CD4-positive, alpha-beta T cell (primary cell): ENCODE measurements around the gene DPPA5. TPM values are rescaled to one million over a fixed set of nuclear protein-coding genes. Genes with fewer than 3 reads are reported as not detected.

ENCODE experiments used
- ATAC-seq: fragments of 200-7000 bp; cut with Tn5 transposase; one replicate; pipeline ENCODE4 v1.10.0; 2022; ENCODE audit warnings: mild to moderate bottlenecking; ENCODE audit not compliant: poor library complexity
- CTCF ChIA-PET: fragments of 350-600 bp; sonication (Branson Sonifier 250); formaldehyde crosslinking; loops from one replicate; lab custom pipeline; 2021; ENCODE audit warnings: antibody characterized with exemption, inconsistent platforms; lab: Charles Lee
- POLR2A ChIA-PET: fragments of 350-600 bp; sonication (Branson Sonifier 250); formaldehyde crosslinking; loops from one replicate; lab custom pipeline; 2021; ENCODE audit warnings: antibody characterized with exemption, inconsistent platforms; lab: Charles Lee
- DNase-seq, 14 experiments: peaks; one replicate each; pipeline ENCODE4 v3.0.0-alpha.2; 2013 to 2020; ENCODE audit warnings: mixed read lengths in 2 of 14
- H3K27ac ChIP-seq, 2 donors: one replicate each; pipeline versions ENCODE4 v1.5.1 to v1.7.0; 2013; ENCODE audit warnings: low read length in 2 of 2, low read depth in 1 of 2, mild to moderate bottlenecking in 1 of 2
- H3K27me3 ChIP-seq, 2 experiments: 1 replicate in 1 of 2; 2 replicates in 1 of 2; pipeline versions ENCODE4 v1.6.1 to v1.7.0; 2013; ENCODE audit warnings: low read length in 2 of 2, control low read depth in 1 of 2, mild to moderate bottlenecking in 1 of 2, moderate library complexity in 1 of 2; ENCODE audit not compliant: insufficient read depth in 2 of 2, control insufficient read depth in 1 of 2
- H3K36me3 ChIP-seq: one replicate; pipeline ENCODE4 v1.6.1; 2013; ENCODE audit warnings: low read length, control low read depth; ENCODE audit not compliant: insufficient read depth
- H3K4me1 ChIP-seq: one replicate; pipeline ENCODE4 v1.6.1; 2013; ENCODE audit warnings: low read length, control low read depth; ENCODE audit not compliant: insufficient read depth
- H3K4me3 ChIP-seq: one replicate; pipeline ENCODE4 v1.5.1; 2013; ENCODE audit warnings: mild to moderate bottlenecking, low read length, moderate library complexity
- H3K9me3 ChIP-seq, 2 experiments: 1 replicate in 1 of 2; 2 replicates in 1 of 2; pipeline versions ENCODE4 v1.6.1 to v1.7.0; 2013; ENCODE audit warnings: low read length in 2 of 2, mild to moderate bottlenecking in 2 of 2, control low read depth in 1 of 2, moderate library complexity in 1 of 2; ENCODE audit not compliant: control insufficient read depth in 1 of 2, insufficient read depth in 1 of 2
- H3K27ac Mint-ChIP-seq: one replicate; pipeline ENCODE4 v1.8.0; 2020; ENCODE audit warnings: mixed read lengths
- H3K27me3 Mint-ChIP-seq: one replicate; pipeline ENCODE4 v1.8.0; 2021; ENCODE audit warnings: mixed read lengths
- H3K36me3 Mint-ChIP-seq: one replicate; pipeline ENCODE4 v1.8.0; 2021; ENCODE audit warnings: low read depth, mixed read lengths
- H3K4me1 Mint-ChIP-seq: one replicate; pipeline ENCODE4 v1.8.0; 2021; ENCODE audit warnings: low read depth, mixed read lengths
- H3K4me3 Mint-ChIP-seq: one replicate; pipeline ENCODE4 v1.8.0; 2020; ENCODE audit warnings: mild to moderate bottlenecking, mixed read lengths
- H3K9me3 Mint-ChIP-seq: one replicate; pipeline ENCODE4 v1.8.0; 2020; ENCODE audit warnings: mixed read lengths
- intact Hi-C, 2 experiments: fragments of 100-400 bp; cut with DNase I in 1 of 2; cut with micrococcal nuclease in 1 of 2; formaldehyde crosslinking; loops; one replicate each; pipeline versions ENCODE4 v1.15.1 to v1.9.0; 2023 to 2025; cut with DNase I, micrococcal nuclease
- total RNA-seq, 174 experiments: library from RNA in 2 of 174; stranded (reverse) in 2 of 174; gene quantifications; one replicate each; pipeline ENCODE4 v1.2.3 and lab custom pipeline; 2021 to 2026
- TF ChIP-seq, protein P1 (sequence below): fragments of 200-600 bp; IDR thresholded peaks from one replicate; pipeline ENCODE4 v1.8.0; 2022; ENCODE audit warnings: antibody characterized with exemption, mild to moderate bottlenecking

Gene DPPA5
- total RNA-seq, 2 experiments from 2014 or later = not detected

DNA sequence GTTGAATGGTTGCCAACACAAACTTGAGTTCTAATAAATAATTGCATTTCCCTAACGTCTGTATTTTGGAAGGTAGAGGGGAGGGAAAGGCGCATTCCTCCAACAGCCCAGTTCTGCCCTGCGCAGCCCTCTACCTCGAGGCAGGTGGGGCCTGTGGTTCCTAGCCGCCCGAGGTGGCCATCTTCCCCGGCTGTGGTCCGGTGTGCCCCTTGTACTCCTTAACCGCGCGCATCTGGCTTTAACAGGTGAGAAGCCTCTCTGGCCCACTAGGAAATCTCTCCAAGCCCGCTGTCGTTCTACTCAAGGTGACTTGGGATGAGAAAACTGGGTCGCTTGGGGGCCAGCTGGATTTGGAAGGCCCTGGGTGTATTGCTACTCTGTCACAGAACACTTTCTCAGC is 10.0 kb upstream of the DPPA5 start:
- Histone ChIP-seq H3K4me3 (no peak overlapping the region), H3K4me1 (no peaks in the 10 kb centered on the region), H3K27me3 (no peaks in the 10 kb centered on the region), H3K36me3 (no peaks in the 10 kb centered on the region), H3K27ac (no peak overlapping the region), H3K9me3 (peaks cover 0 to 7% of the 10 kb centered on the region in 2 experiments)
- TF ChIP-seq, protein P1, sequence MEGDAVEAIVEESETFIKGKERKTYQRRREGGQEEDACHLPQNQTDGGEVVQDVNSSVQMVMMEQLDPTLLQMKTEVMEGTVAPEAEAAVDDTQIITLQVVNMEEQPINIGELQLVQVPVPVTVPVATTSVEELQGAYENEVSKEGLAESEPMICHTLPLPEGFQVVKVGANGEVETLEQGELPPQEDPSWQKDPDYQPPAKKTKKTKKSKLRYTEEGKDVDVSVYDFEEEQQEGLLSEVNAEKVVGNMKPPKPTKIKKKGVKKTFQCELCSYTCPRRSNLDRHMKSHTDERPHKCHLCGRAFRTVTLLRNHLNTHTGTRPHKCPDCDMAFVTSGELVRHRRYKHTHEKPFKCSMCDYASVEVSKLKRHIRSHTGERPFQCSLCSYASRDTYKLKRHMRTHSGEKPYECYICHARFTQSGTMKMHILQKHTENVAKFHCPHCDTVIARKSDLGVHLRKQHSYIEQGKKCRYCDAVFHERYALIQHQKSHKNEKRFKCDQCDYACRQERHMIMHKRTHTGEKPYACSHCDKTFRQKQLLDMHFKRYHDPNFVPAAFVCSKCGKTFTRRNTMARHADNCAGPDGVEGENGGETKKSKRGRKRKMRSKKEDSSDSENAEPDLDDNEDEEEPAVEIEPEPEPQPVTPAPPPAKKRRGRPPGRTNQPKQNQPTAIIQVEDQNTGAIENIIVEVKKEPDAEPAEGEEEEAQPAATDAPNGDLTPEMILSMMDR = no peak
- H3K27ac Mint-ChIP-seq = no peak overlapping the region
- POLR2A ChIA-PET = no interaction called here
- no peak overlapping the region for H3K4me3 Mint-ChIP-seq
- no peaks in the 10 kb centered on the region for H3K36me3 Mint-ChIP-seq
- ATAC-seq (no peak), DNase-seq (no peak)
- CTCF ChIA-PET = no interaction called here
- H3K4me1 Mint-ChIP-seq = no peaks in the 10 kb centered on the region
- no peaks in the 10 kb centered on the region for H3K9me3 Mint-ChIP-seq
- H3K27me3 Mint-ChIP-seq = no peaks in the 10 kb centered on the region
- intact Hi-C loops = no loop called here

DNA sequence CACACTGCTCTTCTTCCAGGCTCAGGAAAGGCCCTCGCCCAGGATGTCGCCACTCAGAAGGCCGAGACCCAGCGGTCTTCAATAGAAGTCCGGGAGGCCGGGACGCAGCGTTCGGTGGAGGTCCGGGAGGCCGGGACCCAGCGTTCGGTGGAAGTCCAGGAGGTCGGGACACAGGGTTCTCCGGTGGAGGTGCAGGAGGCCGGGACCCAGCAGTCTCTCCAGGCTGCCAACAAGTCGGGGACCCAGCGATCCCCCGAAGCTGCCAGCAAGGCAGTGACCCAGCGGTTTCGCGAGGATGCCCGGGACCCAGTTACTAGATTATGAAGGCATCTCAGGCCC is 9.4 kb upstream of the DPPA5 start:
- no peak overlapping the region for H3K4me3 Mint-ChIP-seq
- DNase-seq (no peak), ATAC-seq (no peak)
- H3K4me3 ChIP-seq = no peak overlapping the region
- H3K36me3 Mint-ChIP-seq = no peaks in the 10 kb centered on the region
- H3K27me3 ChIP-seq = no peaks in the 10 kb centered on the region
- H3K27ac Mint-ChIP-seq = no peak overlapping the region
- peaks cover 0 to 6% of the 10 kb centered on the region in 2 experiments for H3K9me3 ChIP-seq
- no peak overlapping the region for H3K27ac ChIP-seq
- no peaks in the 10 kb centered on the region for H3K36me3 ChIP-seq
- H3K27me3 Mint-ChIP-seq = no peaks in the 10 kb centered on the region
- no peaks in the 10 kb centered on the region for H3K9me3 Mint-ChIP-seq
- TF ChIP-seq, protein P1 = no peak
- ChIA-PET POLR2A (no interaction called here), CTCF (no interaction called here)
- H3K4me1 ChIP-seq = no peaks in the 10 kb centered on the region
- intact Hi-C loops = no loop called here
- no peaks in the 10 kb centered on the region for H3K4me1 Mint-ChIP-seq

DNA sequence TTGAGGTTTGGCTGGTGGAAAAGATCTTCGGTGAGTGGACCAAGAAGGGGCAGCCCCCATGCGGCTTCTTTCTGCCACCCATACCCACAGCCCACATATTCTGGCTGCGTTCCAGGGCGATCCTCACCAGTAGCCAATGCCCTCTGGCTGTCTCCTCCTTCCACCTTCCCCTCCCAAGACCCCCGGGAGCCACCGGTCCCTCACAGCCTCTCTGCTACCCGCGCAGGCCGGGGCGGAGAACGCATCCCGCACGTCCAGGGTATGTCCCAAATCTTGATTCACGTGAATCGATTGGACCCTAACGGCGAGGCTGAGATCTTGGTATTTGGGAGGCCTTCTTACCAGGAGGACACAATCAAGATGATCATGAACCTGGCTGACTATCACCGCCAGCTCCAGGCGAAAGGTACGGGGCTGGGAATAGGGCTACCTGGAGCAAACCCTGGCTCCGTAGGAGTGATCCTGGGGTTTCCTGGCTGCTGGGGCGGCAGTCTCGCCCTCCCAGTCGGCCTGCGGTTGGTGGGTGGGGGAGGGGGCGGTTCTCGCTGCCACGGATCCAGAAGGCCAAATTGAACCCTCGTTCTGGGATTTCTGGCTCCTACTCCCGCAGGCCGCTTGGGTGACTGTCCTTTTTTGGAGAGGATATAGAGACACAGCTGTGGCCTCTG is 8.9 kb upstream of the DPPA5 start:
- Histone ChIP-seq H3K9me3 (peaks cover 0 to 6% of the 10 kb centered on the region in 2 experiments), H3K4me3 (no peak overlapping the region), H3K27me3 (no peaks in the 10 kb centered on the region), H3K27ac (no peak overlapping the region), H3K4me1 (no peaks in the 10 kb centered on the region), H3K36me3 (no peaks in the 10 kb centered on the region)
- ATAC-seq (no peak), DNase-seq (no peak)
- Mint-ChIP-seq H3K9me3 (no peaks in the 10 kb centered on the region), H3K36me3 (no peaks in the 10 kb centered on the region), H3K4me1 (no peaks in the 10 kb centered on the region), H3K27ac (no peak overlapping the region), H3K27me3 (no peaks in the 10 kb centered on the region), H3K4me3 (no peak overlapping the region)
- POLR2A ChIA-PET = no interaction called here
- intact Hi-C loops = no loop called here
- CTCF ChIA-PET = no interaction called here
- TF ChIP-seq, protein P1 = no peak
